Measurements from ENCODE around the gene IFIT1.

GRCh38 chr10:89347701-89348457 lies 44.5 kb upstream of the IFIT1 start:
- TF ChIP-seq CTCF (IDR thresholded peaks at IDR 0.05): no peak
- TF ChIP-seq POLR2A (IDR thresholded peaks at IDR 0.05): no peak

All from Peyer's patch (tissue), 4 donors.